Fibroblast of lung (primary cell): ENCODE results near the gene ASAH2. TPM values are rescaled to one million over a fixed set of nuclear protein-coding genes. Genes with fewer than 3 reads are reported as not detected.

Experiments
- DNase-seq, 2 donors: peaks; one replicate each; pipeline versions ENCODE4 v3.0.0 to v3.0.0-alpha.2; 2010; ENCODE audit warnings: low read depth in 2 of 2
- H2AFZ ChIP-seq: 2 replicates; pipeline ENCODE4 v1.5.1; 2012; ENCODE audit warnings: low read length, control low read depth, inconsistent platforms
- H3K27ac ChIP-seq: 2 replicates; pipeline ENCODE4 v1.5.1; 2011; ENCODE audit warnings: low read length, control low read depth; ENCODE audit not compliant: insufficient read depth
- H3K27me3 ChIP-seq: 2 replicates; pipeline ENCODE4 v1.5.1; 2011; ENCODE audit warnings: mild to moderate bottlenecking, low read length; ENCODE audit not compliant: control insufficient read depth, insufficient read depth
- H3K36me3 ChIP-seq: 2 replicates; pipeline ENCODE4 v1.5.1; 2011; ENCODE audit warnings: low read length; ENCODE audit not compliant: control insufficient read depth, insufficient read depth
- H3K4me1 ChIP-seq: 2 replicates; pipeline ENCODE4 v1.5.1; 2011; ENCODE audit warnings: low read length; ENCODE audit not compliant: control insufficient read depth, insufficient read depth; ENCODE audit errors: extremely low read depth
- H3K4me2 ChIP-seq: 2 replicates; pipeline ENCODE4 v1.5.1; 2011; ENCODE audit warnings: low read length, control low read depth; ENCODE audit not compliant: insufficient read depth; ENCODE audit errors: extremely low read depth
- H3K4me3 ChIP-seq, 4 experiments: fragments of 200-600 bp in 1 of 4; sonication (generic) in 1 of 4; replicated peaks in 1 of 4; 2 replicates each; pipeline ENCODE4 v1.5.1; 2011 to 2016; ENCODE audit warnings: low read length in 4 of 4, low read depth in 3 of 4, mild to moderate bottlenecking in 3 of 4, control low read depth in 2 of 4, inconsistent platforms in 1 of 4, mixed read lengths in 1 of 4; ENCODE audit not compliant: insufficient read depth in 1 of 4; ENCODE audit errors: control extremely low read depth in 1 of 4
- H3K79me2 ChIP-seq: 2 replicates; pipeline ENCODE4 v1.5.1; 2012; ENCODE audit warnings: mild to moderate bottlenecking, low read length, inconsistent platforms; ENCODE audit not compliant: control insufficient read depth, insufficient read depth
- H3K9ac ChIP-seq: 2 replicates; pipeline ENCODE4 v1.5.1; 2011; ENCODE audit warnings: mild to moderate bottlenecking, low read length, control low read depth; ENCODE audit not compliant: insufficient read depth
- H3K9me3 ChIP-seq: 2 replicates; pipeline ENCODE4 v1.5.1; 2012; ENCODE audit warnings: low read depth, low read length; ENCODE audit not compliant: control insufficient read depth, insufficient read depth
- H4K20me1 ChIP-seq: 2 replicates; pipeline ENCODE4 v1.5.1; 2011; ENCODE audit warnings: low read length; ENCODE audit not compliant: control insufficient read depth, insufficient read depth; ENCODE audit errors: extremely low read depth
- CTCF ChIP-seq, 2 donors: IDR thresholded peaks in 1 of 2; conservative IDR thresholded peaks in 1 of 2; 1 replicate in 1 of 2; 2 replicates in 1 of 2; pipeline ENCODE4 v1.5.1; 2011 to 2012; ENCODE audit warnings: low read length in 2 of 2, control low read depth in 1 of 2, inconsistent platforms in 1 of 2, low read depth in 1 of 2, mild to moderate bottlenecking in 1 of 2
- EZH2 ChIP-seq: IDR thresholded peaks from 2 replicates; pipeline ENCODE4 v1.5.1; 2012; ENCODE audit warnings: low read length, control low read depth, mild to moderate bottlenecking; ENCODE audit errors: missing control alignments
- polyA plus RNA-seq, 2 donors: library from polyadenylated mRNA; depleted of rRNA in 1 of 2; stranded (reverse) in 1 of 2; unstranded in 1 of 2; fragments of >200 nt; gene quantifications; 2 replicates each; pipeline ENCODE4 v1.2.1, GENCODE V29; 2011 to 2012; ENCODE audit warnings: missing spikeins in 1 of 2
- total RNA-seq: library from RNA; depleted of rRNA; stranded (reverse); fragments of >200 nt; gene quantifications from 2 replicates; pipeline ENCODE4 v1.2.1, GENCODE V29; 2014

The ASAH2 gene
- total and polyA plus RNA-seq, 2 donors (not counting 1 experiment from before 2014, with no cell fraction given), result 0.99 to 2.4 TPM

- Histone ChIP-seq H3K4me2 (no peak overlapping the region), H4K20me1 (no peaks in the 10 kb centered on the region), H3K79me2 (no peaks in the 10 kb centered on the region), H2AFZ (no peak overlapping the region), H3K4me3 (no peak overlapping the region), H3K9me3 (no peaks in the 10 kb centered on the region), H3K27me3 (peaks cover 18% of the 10 kb centered on the region), H3K4me1 (no peaks in the 10 kb centered on the region), H3K27ac (no peak overlapping the region), H3K36me3 (no peaks in the 10 kb centered on the region), H3K9ac (no peak overlapping the region)
- TF ChIP-seq CTCF (conservative IDR thresholded peaks at IDR 0.05 in 1 of 2, IDR thresholded peaks at IDR 0.05 in 1 of 2; ENCODE audit: low read depth in 1 of 2, low read length in 2 of 2), result no peak
- DNase-seq, result no peak
These were observed 28.2 kb upstream of the ASAH2 start for GRCh38 chr10:50279489-50279888.

GRCh38 chr10:50275650-50276235 lies 24.4 kb upstream of the ASAH2 start:
- DNase-seq, result peak in 1 of 2 donors; percentile 21
- Histone ChIP-seq H3K27ac (no peak overlapping the region), H3K4me2 (no peak overlapping the region)

GRCh38 chr10:50272531-50272930 lies 21.2 kb upstream of the ASAH2 start:
- no peaks in the 10 kb centered on the region for H3K4me1 ChIP-seq
- no peaks in the 10 kb centered on the region for H3K9me3 ChIP-seq
- H3K27ac ChIP-seq, result no peak overlapping the region
- H3K36me3 ChIP-seq, result no peaks in the 10 kb centered on the region
- H2AFZ ChIP-seq, result no peak overlapping the region
- H4K20me1 ChIP-seq, result no peaks in the 10 kb centered on the region
- peaks cover 6% of the 10 kb centered on the region for H3K27me3 ChIP-seq
- no peaks in the 10 kb centered on the region for H3K79me2 ChIP-seq
- no peak overlapping the region for H3K4me2 ChIP-seq
- no peak for DNase-seq
- no peak overlapping the region for H3K4me3 ChIP-seq
- H3K9ac ChIP-seq, result no peak overlapping the region
- no peak for TF ChIP-seq EZH2
- TF ChIP-seq CTCF (conservative IDR thresholded peaks at IDR 0.05 in 1 of 2, IDR thresholded peaks at IDR 0.05 in 1 of 2; ENCODE audit: low read depth in 1 of 2, low read length in 2 of 2), result no peak

More at GRCh38 chr10:50275650-50276235, 24.4 kb upstream of the ASAH2 start:
- no peaks in the 10 kb centered on the region for H3K9me3 ChIP-seq
- no peaks in the 10 kb centered on the region for H4K20me1 ChIP-seq
- H3K4me1 ChIP-seq, result no peaks in the 10 kb centered on the region
- H3K36me3 ChIP-seq, result no peaks in the 10 kb centered on the region
- no peak overlapping the region for H2AFZ ChIP-seq
- no peak overlapping the region for H3K4me3 ChIP-seq
- peaks cover 11% of the 10 kb centered on the region for H3K27me3 ChIP-seq
- no peak overlapping the region for H3K9ac ChIP-seq
- H3K79me2 ChIP-seq, result no peaks in the 10 kb centered on the region
- TF ChIP-seq CTCF (conservative IDR thresholded peaks at IDR 0.05 in 1 of 2, IDR thresholded peaks at IDR 0.05 in 1 of 2; ENCODE audit: low read depth in 1 of 2, low read length in 2 of 2) (peak; percentile 38 to 59), EZH2 (no peak)
